ENCODE results near the gene CD46. TPM values are rescaled to one million over a fixed set of nuclear protein-coding genes. Genes with fewer than 3 reads are reported as not detected.

Gene CD46
- total and polyA plus RNA-seq, 2 donors (not counting 1 experiment from before 2014, with no cell fraction given), result 38.6 to 173 TPM

- Histone ChIP-seq H3K79me2 (ENCODE audit: control insufficient read depth, insufficient read depth, low read length) (no peaks in the 10 kb centered on the region), H3K4me2 (replicated peaks; ENCODE audit: low read depth, low read length, poor library complexity, severe bottlenecking) (no peak overlapping the region), H3K9me3 (ENCODE audit: control extremely low read depth in 1 of 3, control insufficient read depth in 2 of 3, insufficient read depth in 1 of 3, low read length in 2 of 3) (no peaks in the 10 kb centered on the region), H3K4me3 (ENCODE audit: control extremely low read depth in 1 of 5, extremely low read depth in 1 of 5, insufficient read depth in 1 of 5, low read depth in 2 of 5, low read length in 4 of 5) (no peak overlapping the region), H4K20me1 (ENCODE audit: control insufficient read depth, insufficient read depth, low read length, poor library complexity, severe bottlenecking) (no peaks in the 10 kb centered on the region), H3K27me3 (replicated peaks in 1 of 4; ENCODE audit: control extremely low read depth in 1 of 4, control insufficient read depth in 3 of 4, insufficient read depth in 4 of 4, low read length in 3 of 4) (no peaks in the 10 kb centered on the region), H3K27ac (ENCODE audit: low read length in 2 of 2) (no peak overlapping the region), H2AFZ (ENCODE audit: insufficient read depth, low read depth, low read length, poor library complexity, severe bottlenecking) (no peak overlapping the region), H3K9ac (ENCODE audit: low read length) (no peak overlapping the region), H3K4me1 (ENCODE audit: control insufficient read depth in 2 of 2, insufficient read depth in 2 of 2, low read length in 2 of 2) (peaks cover 16 to 19% of the 10 kb centered on the region in 2 donors), H3K36me3 (replicated peaks in 1 of 2; ENCODE audit: control extremely low read depth in 1 of 2, control insufficient read depth in 1 of 2, extremely low read depth in 1 of 2, insufficient read depth in 2 of 2, low read length in 1 of 2) (peaks cover 1 to 17% of the 10 kb centered on the region in 2 experiments)
- intact Hi-C loops (cut with micrococcal nuclease), result no loop called here
- WGBS (ENCODE audit: insufficient coverage), result no CpG with 5 or more reads among the region's 2 CpGs
- ATAC-seq (ENCODE audit: low read depth) (no peak), DNase-seq (no peak)
- H3K27me3 Mint-ChIP-seq, result no peaks in the 10 kb centered on the region
- H3K4me3 Mint-ChIP-seq, result no peak overlapping the region
- POLR2A ChIA-PET, result no interaction called here
- peaks cover 25% of the 10 kb centered on the region for H3K4me1 Mint-ChIP-seq
- CTCF ChIA-PET, result interaction anchor here (1.1 to 6.3 kb wide), 4 partner anchors 34 to 92 kb away, joined by 3 to 167 read pairs (median 4); no protein-coding TSS in a partner anchor
- H3K9me3 Mint-ChIP-seq (ENCODE audit: insufficient read depth), result no peaks in the 10 kb centered on the region
- TF ChIP-seq CTCF (IDR thresholded peaks at IDR 0.05) (no peak), EZH2 (IDR thresholded peaks at IDR 0.05; ENCODE audit: borderline replicate concordance, insufficient read depth, low read depth, low read length, poor library complexity, severe bottlenecking) (no peak)
- H3K27ac Mint-ChIP-seq, result no peak overlapping the region
Measured at GRCh38 chr1:207794861-207795260, 43.0 kb downstream of the CD46 start.

- Mint-ChIP-seq H3K27me3 (no peaks in the 10 kb centered on the region), H3K4me1 (peaks cover 33% of the 10 kb centered on the region), H3K27ac (no peak overlapping the region), H3K4me3 (no peak overlapping the region), H3K9me3 (ENCODE audit: insufficient read depth) (no peaks in the 10 kb centered on the region)
- ChIA-PET POLR2A (interaction anchor here (0.5 to 1.9 kb wide), 4 partner anchors 9 to 77 kb away, joined by 3 to 9 read pairs (median 4); no protein-coding TSS in a partner anchor), CTCF (interaction anchor here (0.6 to 6.3 kb wide), 34 partner anchors 9 to 168 kb away, joined by 3 to 167 read pairs (median 6); partner anchors contain the start of gene CD46)
- no peak overlapping the region for H2AFZ ChIP-seq (ENCODE audit: insufficient read depth, low read depth, low read length, poor library complexity, severe bottlenecking)
- no peaks in the 10 kb centered on the region for H3K9me3 ChIP-seq (ENCODE audit: control extremely low read depth in 1 of 3, control insufficient read depth in 2 of 3, insufficient read depth in 1 of 3, low read length in 2 of 3)
- peaks cover 1 to 30% of the 10 kb centered on the region in 2 experiments for H3K36me3 ChIP-seq (replicated peaks in 1 of 2; ENCODE audit: control extremely low read depth in 1 of 2, control insufficient read depth in 1 of 2, extremely low read depth in 1 of 2, insufficient read depth in 2 of 2, low read length in 1 of 2)
- WGBS (ENCODE audit: insufficient coverage), result 0% methylated on average over 1 of the region's 7 CpGs
- H4K20me1 ChIP-seq (ENCODE audit: control insufficient read depth, insufficient read depth, low read length, poor library complexity, severe bottlenecking), result peaks cover 9% of the 10 kb centered on the region
- H3K4me2 ChIP-seq (replicated peaks; ENCODE audit: low read depth, low read length, poor library complexity, severe bottlenecking), result no peak overlapping the region
- H3K4me1 ChIP-seq (ENCODE audit: control insufficient read depth in 2 of 2, insufficient read depth in 2 of 2, low read length in 2 of 2), result peaks cover 16 to 22% of the 10 kb centered on the region in 2 donors
- H3K4me3 ChIP-seq (ENCODE audit: control extremely low read depth in 1 of 5, extremely low read depth in 1 of 5, insufficient read depth in 1 of 5, low read depth in 2 of 5, low read length in 4 of 5), result no peak overlapping the region
- H3K27ac ChIP-seq (ENCODE audit: low read length in 2 of 2), result no peak overlapping the region
- peak; percentile 75 for DNase-seq
- no peak overlapping the region for H3K9ac ChIP-seq (ENCODE audit: low read length)
- no peaks in the 10 kb centered on the region for H3K79me2 ChIP-seq (ENCODE audit: control insufficient read depth, insufficient read depth, low read length)
- intact Hi-C loops (cut with micrococcal nuclease), result loop anchor here (1.0 kb wide), 3 partner anchors 25 to 166 kb away; no protein-coding TSS in a partner anchor
- TF ChIP-seq CTCF (IDR thresholded peaks at IDR 0.05) (peak; percentile 83), EZH2 (IDR thresholded peaks at IDR 0.05; ENCODE audit: borderline replicate concordance, insufficient read depth, low read depth, low read length, poor library complexity, severe bottlenecking) (no peak)
- no peaks in the 10 kb centered on the region for H3K27me3 ChIP-seq (replicated peaks in 1 of 4; ENCODE audit: control extremely low read depth in 1 of 4, control insufficient read depth in 3 of 4, insufficient read depth in 4 of 4, low read length in 3 of 4)
- peak; percentile 80 for ATAC-seq (ENCODE audit: low read depth)
Measured at GRCh38 chr1:207797229-207797973, 45.5 kb downstream of the CD46 start.
